Measurements from ENCODE around the gene RNASEH2C. TPM values are rescaled to one million over a fixed set of nuclear protein-coding genes. Genes with fewer than 3 reads are reported as not detected.

The RNASEH2C gene
- total RNA-seq, 4 donors from 2014 or later: 70.2 to 231 (median 111) TPM

GRCh38 chr11:65745049-65745448 is 24.5 kb upstream of the RNASEH2C start:
- TF ChIP-seq POLR2AphosphoS5 (IDR thresholded peaks at IDR 0.05): no peak
- TF ChIP-seq POLR2A (IDR thresholded peaks at IDR 0.05): no peak
- TF ChIP-seq CTCF (IDR thresholded peaks at IDR 0.05): no peak
- no peak for TF ChIP-seq EP300 (IDR thresholded peaks at IDR 0.05; ENCODE audit: low read depth)
- in situ Hi-C loops (cut with MboI; ENCODE audit: low pct_ligation_motif_present in 1 of 4, low pct_unique_long_range_greater_than_20kb in 1 of 4, low sequenced_read_pairs in 3 of 4) (no loop called here), intact Hi-C loops (cut with DNase I; ENCODE audit: low total_unique reads) (no loop called here)
- no peaks in the 10 kb centered on the region for H3K9me3 ChIP-seq
- WGBS, 2 donors (ENCODE audit: low coverage in 1 of 2): 93% methylated on average over 15 of the region's 17 CpGs; no CpG with 5 or more reads in 1 of the 2 donors
- DNase-seq: no peak
- no peaks in the 10 kb centered on the region for H3K4me1 ChIP-seq
- H3K27ac ChIP-seq: no peak overlapping the region
- H3K27me3 ChIP-seq: peaks cover 12% of the 10 kb centered on the region
- H3K36me3 ChIP-seq: no peaks in the 10 kb centered on the region
- H3K4me3 ChIP-seq: no peak overlapping the region

GRCh38 chr11:65744699-65745042 is 24.1 kb upstream of the RNASEH2C start:
- Histone ChIP-seq H3K27me3 (peaks cover 8% of the 10 kb centered on the region), H3K4me3 (no peak overlapping the region), H3K9me3 (no peaks in the 10 kb centered on the region), H3K4me1 (no peaks in the 10 kb centered on the region), H3K36me3 (no peaks in the 10 kb centered on the region), H3K27ac (no peak overlapping the region)
- TF ChIP-seq POLR2AphosphoS5 (IDR thresholded peaks at IDR 0.05) (no peak), CTCF (IDR thresholded peaks at IDR 0.05) (peak in 2 of 5 experiments; percentile 5 to 26)
- intact Hi-C loops (cut with DNase I; ENCODE audit: low total_unique reads): no loop called here
- WGBS, 2 donors (ENCODE audit: low coverage in 1 of 2): 74% methylated on average over 8 of the region's 8 CpGs; no CpG with 5 or more reads in 1 of the 2 donors
- in situ Hi-C loops (cut with MboI; ENCODE audit: low pct_ligation_motif_present in 1 of 4, low pct_unique_long_range_greater_than_20kb in 1 of 4, low sequenced_read_pairs in 3 of 4): no loop called here
- no peak for DNase-seq

- peak; percentile 62 for DNase-seq
- TF ChIP-seq POLR2A (IDR thresholded peaks at IDR 0.05): no peak
- no peak for TF ChIP-seq EP300 (IDR thresholded peaks at IDR 0.05; ENCODE audit: low read depth)
- no peak for TF ChIP-seq POLR2AphosphoS5 (IDR thresholded peaks at IDR 0.05)
- peak in 4 of 5 experiments; percentile 12 to 33 (median 20) for TF ChIP-seq CTCF (IDR thresholded peaks at IDR 0.05)
- Histone ChIP-seq H3K4me3 (no peak overlapping the region), H3K4me1 (peaks cover 0 to under 1% (median 0%) of the 10 kb centered on the region in 4 donors), H3K27ac (no peak overlapping the region), H3K36me3 (no peaks in the 10 kb centered on the region), H3K9me3 (no peaks in the 10 kb centered on the region), H3K27me3 (peaks cover 6% of the 10 kb centered on the region)
- WGBS, 2 donors (ENCODE audit: low coverage in 1 of 2): 70% methylated on average over 17 of the region's 18 CpGs; no CpG with 5 or more reads in 1 of the 2 donors
- intact Hi-C loops (cut with DNase I; ENCODE audit: low total_unique reads): no loop called here
- in situ Hi-C loops (cut with MboI; ENCODE audit: low pct_ligation_motif_present in 1 of 4, low pct_unique_long_range_greater_than_20kb in 1 of 4, low sequenced_read_pairs in 3 of 4): no loop called here
Observed at GRCh38 chr11:65744026-65744698, 23.6 kb upstream of the RNASEH2C start.

- Histone ChIP-seq H3K27me3 (peaks cover 6% of the 10 kb centered on the region), H3K9me3 (no peaks in the 10 kb centered on the region), H3K27ac (no peak overlapping the region), H3K36me3 (no peaks in the 10 kb centered on the region), H3K4me1 (peaks cover 0 to 5% (median 0%) of the 10 kb centered on the region in 4 donors), H3K4me3 (no peak overlapping the region)
- in situ Hi-C loops (cut with MboI; ENCODE audit: low pct_ligation_motif_present in 1 of 4, low pct_unique_long_range_greater_than_20kb in 1 of 4, low sequenced_read_pairs in 3 of 4): no loop called here
- no peak for TF ChIP-seq POLR2A (IDR thresholded peaks at IDR 0.05)
- no peak for TF ChIP-seq POLR2AphosphoS5 (IDR thresholded peaks at IDR 0.05)
- TF ChIP-seq EP300 (IDR thresholded peaks at IDR 0.05; ENCODE audit: low read depth): no peak
- TF ChIP-seq CTCF (IDR thresholded peaks at IDR 0.05): no peak
- intact Hi-C loops (cut with DNase I; ENCODE audit: low total_unique reads): no loop called here
- 74 to 100% methylated on average over 2 to 10 of the region's 10 CpGs for WGBS, 2 donors (ENCODE audit: low coverage in 1 of 2)
- DNase-seq: no peak
Observed at GRCh38 chr11:65743681-65744025, 23.1 kb upstream of the RNASEH2C start.
